ENCODE results near the gene HACD2. TPM values are rescaled to one million over a fixed set of nuclear protein-coding genes. Genes with fewer than 3 reads are reported as not detected.

The HACD2 gene, protein sequence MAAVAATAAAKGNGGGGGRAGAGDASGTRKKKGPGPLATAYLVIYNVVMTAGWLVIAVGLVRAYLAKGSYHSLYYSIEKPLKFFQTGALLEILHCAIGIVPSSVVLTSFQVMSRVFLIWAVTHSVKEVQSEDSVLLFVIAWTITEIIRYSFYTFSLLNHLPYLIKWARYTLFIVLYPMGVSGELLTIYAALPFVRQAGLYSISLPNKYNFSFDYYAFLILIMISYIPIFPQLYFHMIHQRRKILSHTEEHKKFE
- total RNA-seq (10 to 100 TPM; 19.1 to 37.8 (median 21.7) TPM), polyA plus RNA-seq (11.8 TPM)
- long read RNA-seq, donor 1, partial matches to known transcripts = 0 of 7 reads
- long read RNA-seq, donor 1, other reads (novel, unspliced or antisense) = 7 of 7 reads
- long read RNA-seq, donor 2, full-length matches to known transcripts = 2 of 5 reads
- long read RNA-seq, donor 2, partial matches to known transcripts = 1 of 5 reads
- long read RNA-seq, donor 2, other reads (novel, unspliced or antisense) = 2 of 5 reads
- long read RNA-seq, donor 3, partial matches to known transcripts = 8 of 23 reads
- long read RNA-seq, donor 3, other reads (novel, unspliced or antisense) = 15 of 23 reads
- long read RNA-seq, donor 4, full-length matches to known transcripts = 1 of 2 reads
- long read RNA-seq, donor 4, partial matches to known transcripts = 0 of 2 reads
- long read RNA-seq, donor 4, other reads (novel, unspliced or antisense) = 1 of 2 reads

DNA sequence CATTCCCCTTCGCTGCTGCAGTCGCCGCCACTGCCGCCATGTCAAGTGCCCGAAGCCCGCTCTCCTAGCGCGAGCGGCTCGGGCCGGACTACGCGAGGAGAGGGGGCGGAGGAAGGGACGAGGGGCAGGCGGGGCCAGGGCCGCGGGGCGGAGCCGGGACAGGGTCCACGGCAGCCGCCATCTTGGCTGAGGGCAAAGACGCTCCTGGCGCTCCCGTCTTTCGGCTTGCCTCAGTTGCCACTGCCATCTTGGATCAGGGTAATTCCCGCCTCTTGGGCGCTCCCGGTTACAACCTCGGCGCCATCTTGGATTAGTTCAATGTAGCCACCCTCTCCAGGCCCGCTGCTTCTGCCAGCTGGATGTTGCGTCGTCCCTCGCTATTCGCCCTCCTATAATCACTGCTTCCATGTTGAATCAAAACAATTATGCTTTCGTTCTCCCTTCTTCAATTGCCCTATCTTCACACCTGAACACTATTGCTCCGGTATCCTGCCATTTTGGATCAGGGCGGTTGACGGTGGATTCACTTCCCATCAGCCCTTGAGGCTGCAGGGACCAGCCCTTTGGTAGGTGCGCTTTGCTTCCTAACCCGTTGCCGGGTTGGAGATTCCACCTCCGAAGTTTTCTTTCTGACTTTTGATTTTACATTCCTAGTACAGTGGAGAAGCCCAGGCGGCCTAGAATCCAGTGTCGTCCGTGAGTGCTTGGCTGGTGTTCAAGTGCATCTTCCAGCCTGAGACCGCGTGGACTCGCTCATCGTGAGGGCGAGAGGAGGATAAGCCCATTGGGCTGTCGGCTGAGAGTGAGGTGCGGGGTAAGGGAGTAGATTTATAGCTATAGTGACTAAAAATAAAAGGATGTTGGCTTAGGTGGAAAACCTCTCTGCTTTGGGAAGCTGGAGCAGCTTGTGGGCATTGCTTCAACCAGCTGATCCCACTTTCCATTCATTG lies at the start of gene HACD2:
Gene HACD2 (minus strand): TSS at position 66 of the 950 bp plus-strand sequence. CDS start 26 bp downstream, at position 40.
- WGBS = under 1% methylated on average over 54 of the region's 54 CpGs
- Histone ChIP-seq H3K27me3 (ENCODE audit: control insufficient read depth, insufficient read depth) (no peaks in the 10 kb centered on the region), H3K9me3 (ENCODE audit: control insufficient read depth, low read length) (no peaks in the 10 kb centered on the region), H3K4me3 (ENCODE audit: low read length) (peak within 1 kb of the TSS; percentile 83), H3K27ac (ENCODE audit: low read length) (peak within 1 kb of the TSS; percentile 93), H3K4me1 (ENCODE audit: control insufficient read depth, insufficient read depth, low read length) (no peaks in the 10 kb centered on the region)
- intact Hi-C loops (cut with DNase I) = no loop called here
- peak; percentile 97 to 99 (median 99) for DNase-seq
- ATAC-seq = peak; percentile 99

DNA sequence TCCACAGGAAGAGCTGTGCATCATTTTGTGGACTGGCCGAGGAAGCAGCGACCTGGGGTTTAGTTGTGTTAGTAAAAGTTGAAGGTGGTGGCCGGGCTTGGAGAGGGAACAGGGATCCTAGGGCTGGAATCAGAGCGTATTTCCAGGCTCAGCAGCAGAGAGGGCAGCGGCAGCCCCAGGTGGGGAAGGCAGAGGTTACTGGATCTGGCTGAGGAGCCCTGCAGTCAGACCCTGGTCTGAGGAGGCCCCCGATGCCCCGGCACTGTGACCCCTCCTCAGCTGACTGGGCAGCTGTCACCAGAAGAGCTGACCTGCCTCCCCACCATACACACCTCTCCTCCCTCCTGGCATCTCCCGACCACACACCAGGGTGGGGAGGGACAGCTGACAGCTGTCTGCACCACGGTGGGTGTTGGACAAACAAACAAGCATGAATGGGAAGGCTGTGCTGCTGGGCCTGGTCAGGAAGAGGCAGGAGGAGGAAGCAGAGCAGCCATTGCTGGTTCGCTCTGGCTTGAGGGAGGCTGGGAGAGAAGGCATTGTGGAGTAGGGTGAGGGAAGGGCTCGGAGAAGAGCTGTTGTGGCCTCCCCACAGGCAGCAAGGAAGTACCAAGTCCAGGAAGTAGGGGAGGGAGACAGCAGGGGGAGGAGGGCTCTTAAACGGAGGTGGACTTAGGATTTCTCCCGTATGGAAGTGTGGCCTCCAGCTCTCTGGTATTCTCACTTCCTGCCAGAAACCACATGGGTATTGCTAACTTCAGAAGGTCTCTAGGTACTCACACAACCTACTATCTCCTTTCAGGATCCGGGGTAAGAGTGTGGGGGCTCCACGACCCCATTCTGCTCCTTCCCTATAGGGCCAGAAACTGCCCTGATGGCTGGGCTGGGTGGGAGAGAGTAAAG lies 49.5 kb upstream of the HACD2 start:
- intact Hi-C loops (cut with DNase I) = no loop called here
- Histone ChIP-seq H3K4me1 (ENCODE audit: control insufficient read depth, insufficient read depth, low read length) (peaks cover 3% of the 10 kb centered on the region), H3K9me3 (ENCODE audit: control insufficient read depth, low read length) (no peaks in the 10 kb centered on the region), H3K27me3 (ENCODE audit: control insufficient read depth, insufficient read depth) (no peaks in the 10 kb centered on the region), H3K27ac (ENCODE audit: low read length) (no peak overlapping the region), H3K4me3 (ENCODE audit: low read length) (no peak overlapping the region)
- WGBS = 68% methylated on average over 15 of the region's 15 CpGs
- no peak for DNase-seq
- ATAC-seq = peak in 1 of 2 donors; percentile 3

DNA sequence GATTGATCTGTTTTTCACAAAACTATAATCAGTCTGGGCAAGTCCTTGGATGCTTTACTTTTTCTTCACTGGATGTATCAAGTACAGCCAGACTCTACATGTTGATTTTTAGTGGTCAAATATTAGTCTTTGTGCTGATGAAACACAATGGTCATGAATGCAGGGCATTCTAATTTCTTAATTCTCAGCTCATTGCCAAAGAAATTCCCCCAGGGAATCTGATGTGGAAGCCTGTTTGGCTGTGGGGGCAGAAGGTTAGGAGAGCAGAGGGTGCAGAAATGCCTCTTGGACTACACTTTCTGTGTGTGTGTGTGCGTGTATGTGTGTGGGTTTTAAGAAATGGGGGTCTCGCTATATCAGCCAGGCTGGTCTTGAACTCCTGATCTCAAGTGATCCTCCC lies 48.7 kb upstream of the HACD2 start:
- Histone ChIP-seq H3K4me3 (ENCODE audit: low read length) (no peak overlapping the region), H3K27ac (ENCODE audit: low read length) (no peak overlapping the region), H3K9me3 (ENCODE audit: control insufficient read depth, low read length) (no peaks in the 10 kb centered on the region), H3K27me3 (ENCODE audit: control insufficient read depth, insufficient read depth) (no peaks in the 10 kb centered on the region), H3K4me1 (ENCODE audit: control insufficient read depth, insufficient read depth, low read length) (peaks cover 6% of the 10 kb centered on the region)
- no peak for ATAC-seq
- 78% methylated on average over 2 of the region's 2 CpGs for WGBS
- DNase-seq = no peak
- intact Hi-C loops (cut with DNase I) = no loop called here

DNA sequence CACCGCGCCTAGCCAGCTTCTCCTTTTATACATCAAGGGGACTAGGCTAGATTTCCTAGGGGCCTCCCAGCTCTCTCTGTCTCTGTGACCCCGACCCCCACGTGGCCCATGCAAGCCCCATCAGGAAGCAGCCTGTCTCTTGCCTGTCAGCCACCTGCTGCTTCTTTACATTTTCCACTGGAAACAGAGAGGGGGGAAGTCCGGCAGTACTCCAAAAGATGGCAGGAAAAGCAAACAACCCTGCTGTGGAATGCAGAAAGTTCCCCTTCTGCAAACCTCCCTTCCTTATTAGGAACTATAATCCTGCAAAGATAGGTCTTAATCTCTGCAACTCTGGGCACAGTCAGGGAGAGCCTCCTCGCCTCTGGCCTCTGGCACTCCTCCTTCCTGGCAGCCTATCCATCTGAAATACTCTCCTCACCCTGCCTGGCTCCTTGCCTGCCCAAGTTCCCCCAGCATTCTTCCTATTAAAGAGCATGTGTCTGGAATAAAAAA lies 47.4 kb upstream of the HACD2 start:
- intact Hi-C loops (cut with DNase I) = no loop called here
- Histone ChIP-seq H3K9me3 (ENCODE audit: control insufficient read depth, low read length) (no peaks in the 10 kb centered on the region), H3K4me1 (ENCODE audit: control insufficient read depth, insufficient read depth, low read length) (peaks cover 8% of the 10 kb centered on the region), H3K27me3 (ENCODE audit: control insufficient read depth, insufficient read depth) (no peaks in the 10 kb centered on the region), H3K27ac (ENCODE audit: low read length) (no peak overlapping the region), H3K4me3 (ENCODE audit: low read length) (no peak overlapping the region)
- peak in 1 of 3 donors; percentile 72 for DNase-seq
- ATAC-seq = peak; percentile 39 to 49
- WGBS = 35% methylated on average over 6 of the region's 6 CpGs

GRCh38 chr3:123629747-123630047 lies 44.8 kb upstream of the HACD2 start:
- no peaks in the 10 kb centered on the region for H3K27me3 ChIP-seq (ENCODE audit: control insufficient read depth, insufficient read depth)
- WGBS = 92% methylated on average over 4 of the region's 4 CpGs
- no peak for DNase-seq
- H3K9me3 ChIP-seq (ENCODE audit: control insufficient read depth, low read length) = no peaks in the 10 kb centered on the region
- H3K27ac ChIP-seq (ENCODE audit: low read length) = no peak overlapping the region
- no peak overlapping the region for H3K4me3 ChIP-seq (ENCODE audit: low read length)
- no peak for ATAC-seq
- intact Hi-C loops (cut with DNase I) = no loop called here
- H3K4me1 ChIP-seq (ENCODE audit: control insufficient read depth, insufficient read depth, low read length) = peaks cover 4% of the 10 kb centered on the region

DNA sequence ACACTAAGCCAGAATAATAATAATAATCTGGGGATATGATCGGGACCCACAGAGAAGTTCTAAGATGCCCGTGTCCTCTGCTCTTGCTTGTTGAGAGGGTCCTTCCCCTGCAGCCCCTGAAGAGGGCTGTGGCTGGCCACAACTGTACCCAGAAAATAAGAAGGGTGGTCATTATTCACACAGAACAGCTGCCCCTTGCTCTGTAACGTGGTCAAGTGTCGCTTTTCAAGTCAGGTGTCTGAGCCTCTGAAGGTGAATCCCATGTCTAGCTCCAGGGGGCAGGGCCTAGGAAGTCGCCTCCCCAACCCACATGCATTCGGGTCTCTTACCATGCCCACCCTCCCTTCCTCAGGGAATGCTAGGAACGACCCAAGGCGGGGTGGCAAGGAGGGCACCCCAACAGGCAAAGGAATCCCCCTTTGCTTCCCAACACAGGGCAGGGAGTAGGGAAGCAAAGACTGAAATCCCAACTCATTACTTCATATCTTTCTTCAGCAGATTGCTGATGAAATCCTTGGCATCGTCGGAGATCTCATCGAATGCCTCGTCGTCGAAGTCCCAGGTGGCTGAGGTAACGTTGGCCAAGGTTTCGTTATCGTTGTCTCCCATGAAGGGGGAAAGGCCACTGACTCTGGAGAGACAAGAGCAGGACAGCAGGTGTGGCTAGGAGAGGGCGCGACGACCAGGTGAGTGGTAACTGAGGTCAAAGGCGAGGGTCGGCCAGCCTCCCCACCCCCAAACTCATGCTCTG lies 44.3 kb upstream of the HACD2 start:
- peaks cover 4% of the 10 kb centered on the region for H3K4me1 ChIP-seq (ENCODE audit: control insufficient read depth, insufficient read depth, low read length)
- no peak overlapping the region for H3K27ac ChIP-seq (ENCODE audit: low read length)
- 90% methylated on average over 22 of the region's 22 CpGs for WGBS
- no peak for DNase-seq
- intact Hi-C loops (cut with DNase I) = no loop called here
- H3K9me3 ChIP-seq (ENCODE audit: control insufficient read depth, low read length) = no peaks in the 10 kb centered on the region
- ATAC-seq = no peak
- H3K27me3 ChIP-seq (ENCODE audit: control insufficient read depth, insufficient read depth) = no peaks in the 10 kb centered on the region
- no peak overlapping the region for H3K4me3 ChIP-seq (ENCODE audit: low read length)

DNA sequence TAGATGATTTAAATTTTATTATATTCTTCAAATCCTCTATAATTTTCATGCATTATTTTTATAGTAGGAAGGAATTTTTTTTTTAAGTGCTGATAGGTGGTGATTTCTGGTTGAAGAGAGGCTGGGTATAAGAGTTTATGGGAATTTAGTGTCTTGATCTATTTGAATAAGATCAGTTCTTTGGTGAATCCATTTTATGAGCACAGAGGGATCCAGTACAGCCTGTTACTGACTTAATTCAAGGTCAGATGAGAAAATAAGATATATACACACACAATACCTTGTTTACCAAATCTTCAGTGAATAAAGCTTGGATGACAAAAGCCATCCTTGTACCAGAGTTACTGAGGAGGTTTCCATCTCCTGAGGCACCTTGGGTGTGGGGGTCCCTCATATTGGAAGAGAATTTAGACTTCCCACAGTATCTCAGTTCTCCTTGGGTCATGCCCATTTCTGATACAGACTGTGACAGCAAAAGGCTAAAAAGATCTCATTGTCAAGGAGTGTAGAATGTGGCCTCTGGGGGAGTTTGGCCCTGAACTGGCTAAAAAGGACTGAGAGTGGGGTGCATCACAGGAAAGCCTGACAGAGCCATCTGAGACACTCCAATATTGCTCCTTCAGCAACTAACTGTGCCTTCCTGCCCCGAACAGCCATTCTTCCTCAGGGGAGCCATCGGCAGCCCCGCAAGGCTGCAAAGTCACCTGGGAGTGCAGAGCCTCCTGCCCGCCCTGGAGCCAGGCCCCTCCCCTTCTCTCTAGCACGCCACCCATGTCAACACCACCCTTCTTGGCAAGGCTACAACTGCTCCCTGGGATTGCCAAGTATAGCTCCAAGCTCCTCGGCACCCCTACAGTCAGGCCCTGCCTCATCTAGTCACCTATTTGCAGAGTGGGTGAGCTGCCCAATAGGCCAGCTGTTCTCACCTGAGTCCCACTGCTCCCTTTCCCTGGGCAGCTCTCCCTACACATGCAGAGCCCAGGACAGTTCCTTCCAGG lies 43.1 kb upstream of the HACD2 start:
- Histone ChIP-seq H3K4me3 (ENCODE audit: low read length) (no peak overlapping the region), H3K9me3 (ENCODE audit: control insufficient read depth, low read length) (no peaks in the 10 kb centered on the region), H3K27me3 (ENCODE audit: control insufficient read depth, insufficient read depth) (no peaks in the 10 kb centered on the region), H3K4me1 (ENCODE audit: control insufficient read depth, insufficient read depth, low read length) (peaks cover 4% of the 10 kb centered on the region), H3K27ac (ENCODE audit: low read length) (no peak overlapping the region)
- intact Hi-C loops (cut with DNase I) = no loop called here
- ATAC-seq = peak; percentile 64 to 76
- 67% methylated on average over 6 of the region's 6 CpGs for WGBS
- peak; percentile 52 to 79 (median 69) for DNase-seq

GRCh38 chr3:123626881-123627280 lies 42.0 kb upstream of the HACD2 start:
- H3K27ac ChIP-seq (ENCODE audit: low read length) = no peak overlapping the region
- DNase-seq (no peak), ATAC-seq (no peak)
- H3K4me3 ChIP-seq (ENCODE audit: low read length) = no peak overlapping the region
- no peaks in the 10 kb centered on the region for H3K27me3 ChIP-seq (ENCODE audit: control insufficient read depth, insufficient read depth)
- intact Hi-C loops (cut with DNase I) = no loop called here
- no peaks in the 10 kb centered on the region for H3K9me3 ChIP-seq (ENCODE audit: control insufficient read depth, low read length)
- 95% methylated on average over 7 of the region's 7 CpGs for WGBS
- peaks cover 4% of the 10 kb centered on the region for H3K4me1 ChIP-seq (ENCODE audit: control insufficient read depth, insufficient read depth, low read length)

- no peak overlapping the region for H3K27ac ChIP-seq (ENCODE audit: low read length)
- peaks cover 4% of the 10 kb centered on the region for H3K4me1 ChIP-seq (ENCODE audit: control insufficient read depth, insufficient read depth, low read length)
- no peak for DNase-seq
- H3K4me3 ChIP-seq (ENCODE audit: low read length) = no peak overlapping the region
- ATAC-seq = no peak
- H3K9me3 ChIP-seq (ENCODE audit: control insufficient read depth, low read length) = no peaks in the 10 kb centered on the region
- H3K27me3 ChIP-seq (ENCODE audit: control insufficient read depth, insufficient read depth) = no peaks in the 10 kb centered on the region
- intact Hi-C loops (cut with DNase I) = no loop called here
- WGBS = 94% methylated on average over 1 of the region's 1 CpG
Observed at GRCh38 chr3:123624302-123624701, 39.4 kb upstream of the HACD2 start.
